Measurements from ENCODE around the gene ITGA1.

DNA sequence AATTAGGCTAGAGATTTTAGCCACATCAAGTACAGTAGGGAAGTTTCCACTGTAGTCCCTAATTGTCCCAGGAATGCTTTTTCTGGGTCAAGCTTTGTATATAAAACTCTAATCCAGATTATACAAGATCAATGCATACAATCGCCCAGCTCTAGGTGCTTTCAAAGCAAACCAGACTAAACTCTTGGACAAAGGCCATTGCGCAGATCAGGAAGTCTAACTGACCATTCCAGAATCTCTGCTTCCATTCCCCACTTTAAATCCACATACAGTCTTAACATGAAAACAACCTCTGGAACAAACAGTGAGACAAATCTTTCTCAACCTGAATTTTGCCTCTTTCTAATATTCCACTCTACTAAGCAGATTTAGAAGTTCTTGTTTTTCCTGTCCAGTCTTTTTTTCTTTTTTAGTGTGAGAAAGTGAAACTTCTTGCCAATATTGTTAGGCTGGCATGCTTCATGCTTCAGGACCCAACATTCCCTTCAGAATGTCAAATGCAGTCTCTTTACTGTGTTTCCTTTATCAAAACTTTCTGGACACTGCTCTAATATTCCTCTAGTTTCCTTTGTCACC lies 76.1 kb downstream of the ITGA1 start:
- no peak for TF ChIP-seq POLR2A (IDR thresholded peaks at IDR 0.05)
- TF ChIP-seq, protein P1, sequence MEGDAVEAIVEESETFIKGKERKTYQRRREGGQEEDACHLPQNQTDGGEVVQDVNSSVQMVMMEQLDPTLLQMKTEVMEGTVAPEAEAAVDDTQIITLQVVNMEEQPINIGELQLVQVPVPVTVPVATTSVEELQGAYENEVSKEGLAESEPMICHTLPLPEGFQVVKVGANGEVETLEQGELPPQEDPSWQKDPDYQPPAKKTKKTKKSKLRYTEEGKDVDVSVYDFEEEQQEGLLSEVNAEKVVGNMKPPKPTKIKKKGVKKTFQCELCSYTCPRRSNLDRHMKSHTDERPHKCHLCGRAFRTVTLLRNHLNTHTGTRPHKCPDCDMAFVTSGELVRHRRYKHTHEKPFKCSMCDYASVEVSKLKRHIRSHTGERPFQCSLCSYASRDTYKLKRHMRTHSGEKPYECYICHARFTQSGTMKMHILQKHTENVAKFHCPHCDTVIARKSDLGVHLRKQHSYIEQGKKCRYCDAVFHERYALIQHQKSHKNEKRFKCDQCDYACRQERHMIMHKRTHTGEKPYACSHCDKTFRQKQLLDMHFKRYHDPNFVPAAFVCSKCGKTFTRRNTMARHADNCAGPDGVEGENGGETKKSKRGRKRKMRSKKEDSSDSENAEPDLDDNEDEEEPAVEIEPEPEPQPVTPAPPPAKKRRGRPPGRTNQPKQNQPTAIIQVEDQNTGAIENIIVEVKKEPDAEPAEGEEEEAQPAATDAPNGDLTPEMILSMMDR (IDR thresholded peaks at IDR 0.05): no peak
